ENCODE measurements around the gene PEX14.

PEX14 gene

GRCh38 chr1:10626791-10627410 lies 152.2 kb downstream of the PEX14 start:
- DNase-seq (ENCODE audit: low read depth), result no peak
- H3K4me3 ChIP-seq (ENCODE audit: control insufficient read depth, low read depth, low read length), result no peak overlapping the region
- TF ChIP-seq, protein P1, sequence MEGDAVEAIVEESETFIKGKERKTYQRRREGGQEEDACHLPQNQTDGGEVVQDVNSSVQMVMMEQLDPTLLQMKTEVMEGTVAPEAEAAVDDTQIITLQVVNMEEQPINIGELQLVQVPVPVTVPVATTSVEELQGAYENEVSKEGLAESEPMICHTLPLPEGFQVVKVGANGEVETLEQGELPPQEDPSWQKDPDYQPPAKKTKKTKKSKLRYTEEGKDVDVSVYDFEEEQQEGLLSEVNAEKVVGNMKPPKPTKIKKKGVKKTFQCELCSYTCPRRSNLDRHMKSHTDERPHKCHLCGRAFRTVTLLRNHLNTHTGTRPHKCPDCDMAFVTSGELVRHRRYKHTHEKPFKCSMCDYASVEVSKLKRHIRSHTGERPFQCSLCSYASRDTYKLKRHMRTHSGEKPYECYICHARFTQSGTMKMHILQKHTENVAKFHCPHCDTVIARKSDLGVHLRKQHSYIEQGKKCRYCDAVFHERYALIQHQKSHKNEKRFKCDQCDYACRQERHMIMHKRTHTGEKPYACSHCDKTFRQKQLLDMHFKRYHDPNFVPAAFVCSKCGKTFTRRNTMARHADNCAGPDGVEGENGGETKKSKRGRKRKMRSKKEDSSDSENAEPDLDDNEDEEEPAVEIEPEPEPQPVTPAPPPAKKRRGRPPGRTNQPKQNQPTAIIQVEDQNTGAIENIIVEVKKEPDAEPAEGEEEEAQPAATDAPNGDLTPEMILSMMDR (IDR thresholded peaks at IDR 0.05; ENCODE audit: control insufficient read depth, insufficient read depth, low read depth, low read length, missing control alignments), result no peak

- H3K4me3 ChIP-seq (ENCODE audit: control insufficient read depth, low read depth, low read length), result no peak overlapping the region
- DNase-seq (ENCODE audit: low read depth), result no peak
These were observed 153.9 kb downstream of the PEX14 start for GRCh38 chr1:10628685-10629084.

DNA sequence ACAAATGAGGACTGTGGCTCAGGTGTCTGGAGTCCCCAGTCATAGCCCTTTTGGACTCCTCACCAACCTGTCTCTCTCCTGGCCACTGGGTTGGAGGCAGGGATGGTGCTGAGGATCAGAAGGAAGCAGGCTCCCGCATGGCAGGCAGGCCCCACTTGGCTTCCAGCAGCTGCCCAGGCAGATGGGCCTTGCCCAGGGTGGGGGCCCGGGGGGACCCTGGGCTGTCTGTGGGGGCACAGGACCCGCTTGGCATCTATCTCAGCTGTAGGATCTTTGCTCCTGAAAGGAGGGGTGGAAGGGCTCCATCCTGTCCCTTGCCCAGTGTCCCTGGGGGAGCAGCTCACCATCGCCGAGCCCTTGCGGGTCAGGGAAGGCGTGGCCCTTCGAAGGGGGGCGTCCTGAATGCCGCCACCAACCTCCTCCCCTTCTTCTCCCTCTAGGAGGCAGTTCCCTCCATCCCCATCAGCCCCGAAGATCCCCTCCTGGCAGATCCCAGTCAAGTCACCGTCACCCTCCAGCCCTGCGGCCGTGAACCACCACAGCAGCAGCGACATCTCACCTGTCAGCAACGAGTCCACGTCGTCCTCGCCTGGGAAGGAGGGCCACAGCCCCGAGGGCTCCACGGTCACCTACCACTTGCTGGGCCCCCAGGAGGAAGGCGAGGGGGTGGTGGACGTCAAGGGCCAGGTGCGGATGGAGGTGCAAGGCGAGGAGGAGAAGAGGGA lies 154.5 kb downstream of the PEX14 start:
- no peak overlapping the region for H3K4me3 ChIP-seq (ENCODE audit: control insufficient read depth, low read depth, low read length)
- TF ChIP-seq, protein P1 (IDR thresholded peaks at IDR 0.05; ENCODE audit: control insufficient read depth, insufficient read depth, low read depth, low read length, missing control alignments), result no peak
- no peak for DNase-seq (ENCODE audit: low read depth)

More at GRCh38 chr1:10628685-10629084, 153.9 kb downstream of the PEX14 start:
- TF ChIP-seq, protein P1 (IDR thresholded peaks at IDR 0.05; ENCODE audit: control insufficient read depth, insufficient read depth, low read depth, low read length, missing control alignments), result no peak

DNA sequence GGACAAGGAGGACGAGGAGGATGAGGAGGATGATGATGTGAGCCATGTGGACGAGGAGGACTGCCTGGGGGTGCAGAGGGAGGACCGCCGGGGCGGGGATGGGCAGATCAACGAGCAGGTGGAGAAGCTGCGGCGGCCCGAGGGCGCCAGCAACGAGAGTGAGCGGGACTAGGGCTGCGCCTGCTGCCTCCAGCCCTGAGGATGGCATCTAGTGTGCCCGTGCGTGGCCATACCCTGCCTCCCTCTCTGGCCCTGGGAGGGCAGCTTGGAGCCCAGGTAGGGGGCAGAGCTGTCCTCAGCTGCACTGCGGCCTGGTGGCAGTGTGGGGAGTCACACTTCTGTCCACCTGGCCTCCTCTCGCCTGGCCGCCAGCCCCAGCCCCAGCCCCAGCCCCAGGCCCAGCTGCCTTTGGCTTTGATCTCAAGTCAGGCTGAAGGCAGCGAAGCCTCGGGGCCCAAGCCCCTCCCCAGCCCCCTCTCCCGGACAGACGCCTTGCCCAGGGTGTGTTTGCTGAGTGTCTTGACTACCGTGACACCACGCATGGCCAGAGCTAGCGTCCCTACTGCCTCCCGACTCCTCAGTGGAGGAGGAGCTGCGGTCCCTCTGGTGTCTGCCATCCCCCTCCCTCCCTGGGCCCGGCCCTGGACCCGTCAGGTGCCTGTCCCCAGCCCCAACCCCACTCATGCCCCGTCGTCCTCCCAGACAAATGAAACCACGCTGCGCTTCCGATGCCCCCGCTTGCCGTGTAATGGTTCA lies 155.2 kb downstream of the PEX14 start:
- DNase-seq (ENCODE audit: low read depth), result no peak
- TF ChIP-seq, protein P1 (IDR thresholded peaks at IDR 0.05; ENCODE audit: control insufficient read depth, insufficient read depth, low read depth, low read length, missing control alignments), result no peak
- no peak overlapping the region for H3K4me3 ChIP-seq (ENCODE audit: control insufficient read depth, low read depth, low read length)

DNA sequence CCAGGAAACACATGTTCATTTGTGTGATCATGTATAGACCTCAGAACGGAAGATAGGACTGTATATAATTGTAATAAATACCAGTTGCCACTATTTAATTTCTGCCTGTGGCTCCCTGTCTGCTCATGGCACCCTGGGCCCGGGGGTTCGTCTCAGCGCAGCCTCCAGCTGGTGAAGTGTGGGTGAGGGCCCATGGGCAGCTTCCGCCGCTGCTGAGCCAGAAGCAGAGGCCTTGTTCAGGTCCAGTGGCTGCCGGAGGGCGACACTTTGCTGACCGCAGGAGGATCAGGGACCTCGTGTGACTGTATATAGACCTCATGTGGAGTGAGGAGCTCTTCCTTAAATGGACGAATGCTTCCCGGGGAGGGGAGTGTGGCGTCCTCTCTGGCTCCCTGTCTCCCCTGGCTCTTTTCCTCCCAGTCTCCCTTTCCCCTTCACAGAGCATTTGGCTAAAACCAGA lies 155.9 kb downstream of the PEX14 start:
- TF ChIP-seq, protein P1 (IDR thresholded peaks at IDR 0.05; ENCODE audit: control insufficient read depth, insufficient read depth, low read depth, low read length, missing control alignments), result no peak

DNA sequence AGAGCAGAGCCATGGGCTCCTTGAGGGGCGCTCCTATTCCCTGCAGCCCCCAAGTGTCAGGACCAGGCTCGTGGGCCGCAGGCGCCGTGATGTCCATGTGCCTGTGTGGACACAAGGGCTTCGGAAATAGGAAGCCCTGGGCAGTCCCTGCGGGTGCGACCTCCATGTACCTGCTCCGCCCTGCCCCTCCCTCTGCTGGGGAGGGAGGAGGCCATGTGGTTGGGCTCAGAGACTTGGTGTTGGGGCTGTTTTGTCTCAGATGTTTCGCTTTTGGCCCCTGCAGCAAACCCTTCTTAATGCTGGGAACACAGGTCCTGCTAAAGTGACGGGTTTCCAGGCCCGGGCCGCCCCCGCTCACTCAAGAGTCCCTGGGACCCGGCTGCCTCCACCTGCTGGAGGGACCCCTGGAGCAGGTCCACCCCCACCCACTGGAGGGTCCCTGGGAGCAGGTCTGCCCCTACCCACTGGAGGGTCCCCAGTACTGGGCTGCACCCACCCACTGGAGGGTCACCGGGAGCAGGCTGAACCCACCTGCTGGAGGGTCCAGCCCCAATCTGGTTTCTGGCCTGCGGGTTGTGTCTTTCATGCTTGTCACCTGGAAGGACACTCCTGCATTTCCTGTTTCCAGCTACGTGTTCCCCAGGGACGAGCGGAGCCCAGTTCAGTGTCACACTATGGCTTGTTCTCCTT lies 156.5 kb downstream of the PEX14 start:
- TF ChIP-seq, protein P1 (IDR thresholded peaks at IDR 0.05; ENCODE audit: control insufficient read depth, insufficient read depth, low read depth, low read length, missing control alignments), result no peak
- no peak for DNase-seq (ENCODE audit: low read depth)
- H3K4me3 ChIP-seq (ENCODE audit: control insufficient read depth, low read depth, low read length), result no peak overlapping the region

More for the DNA sequence above, 155.9 kb downstream of the PEX14 start:
- no peak overlapping the region for H3K4me3 ChIP-seq (ENCODE audit: control insufficient read depth, low read depth, low read length)
- no peak for DNase-seq (ENCODE audit: low read depth)

Data from AG09309 (cell line).